NCI-H82 (cell line): ENCODE measurements around the gene THTPA.
"Not testable (repeated sequence)": the region's sequence is repeated elsewhere in the genome, so short reads cannot be mapped to it uniquely, and the experiment has no call there.

Experiments
- DNase-seq: peaks from one replicate; lab custom pipeline; 2025; lab: John Stamatoyannopoulos, UW

Gene THTPA

GRCh38 chr14:23533652-23534435, 22.2 kb upstream of the THTPA start:
- DNase-seq: no peak

DNA sequence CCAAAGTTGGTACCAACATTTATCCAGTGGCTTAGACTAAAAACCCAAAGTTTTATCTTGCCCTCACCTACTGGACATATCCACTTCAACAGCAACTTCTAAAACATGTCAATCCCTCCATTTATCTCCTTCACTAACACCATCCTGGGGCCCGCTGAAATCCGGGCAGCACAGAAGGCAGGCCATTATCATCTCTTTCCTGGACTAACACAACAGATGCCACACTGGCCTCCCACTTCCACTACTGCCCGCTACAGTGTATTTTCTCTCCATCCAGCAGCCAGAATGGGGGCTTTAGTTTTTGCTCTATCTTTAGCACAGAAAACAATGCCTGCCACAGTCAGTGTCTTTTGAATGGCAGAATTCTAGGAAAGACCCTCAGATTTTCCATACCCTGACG, 20.1 kb upstream of the THTPA start:
- no peak for DNase-seq

DNA sequence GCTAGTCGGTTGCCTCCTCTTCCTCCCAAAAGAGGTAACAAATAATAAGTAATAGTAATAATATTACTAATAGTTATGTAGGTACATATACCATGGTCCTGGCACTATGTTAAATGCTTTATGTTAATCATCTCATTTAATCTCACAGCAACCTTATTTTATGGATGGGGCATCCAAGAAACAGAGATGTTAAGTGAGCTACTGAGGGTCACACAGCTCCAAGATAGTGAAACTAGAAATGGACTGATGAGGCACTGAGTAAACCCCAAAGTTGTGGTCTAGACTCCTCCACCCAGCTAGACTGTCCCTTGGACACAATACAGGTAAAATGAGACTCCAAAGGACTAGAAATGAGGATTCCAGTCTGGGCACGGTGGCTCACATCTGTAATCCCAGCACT, 19.6 kb upstream of the THTPA start:
- DNase-seq: no peak

- not testable (repeated sequence) for DNase-seq
Measured at GRCh38 chr14:23536906-23537305, 19.2 kb upstream of the THTPA start.

- peak; percentile 75 for DNase-seq
Measured at GRCh38 chr14:23537351-23538049, 18.6 kb upstream of the THTPA start.

GRCh38 chr14:23538050-23538718, 17.9 kb upstream of the THTPA start:
- DNase-seq: no peak

- DNase-seq: peak; percentile 75
Measured at GRCh38 chr14:23538785-23539184, 17.3 kb upstream of the THTPA start.

DNA sequence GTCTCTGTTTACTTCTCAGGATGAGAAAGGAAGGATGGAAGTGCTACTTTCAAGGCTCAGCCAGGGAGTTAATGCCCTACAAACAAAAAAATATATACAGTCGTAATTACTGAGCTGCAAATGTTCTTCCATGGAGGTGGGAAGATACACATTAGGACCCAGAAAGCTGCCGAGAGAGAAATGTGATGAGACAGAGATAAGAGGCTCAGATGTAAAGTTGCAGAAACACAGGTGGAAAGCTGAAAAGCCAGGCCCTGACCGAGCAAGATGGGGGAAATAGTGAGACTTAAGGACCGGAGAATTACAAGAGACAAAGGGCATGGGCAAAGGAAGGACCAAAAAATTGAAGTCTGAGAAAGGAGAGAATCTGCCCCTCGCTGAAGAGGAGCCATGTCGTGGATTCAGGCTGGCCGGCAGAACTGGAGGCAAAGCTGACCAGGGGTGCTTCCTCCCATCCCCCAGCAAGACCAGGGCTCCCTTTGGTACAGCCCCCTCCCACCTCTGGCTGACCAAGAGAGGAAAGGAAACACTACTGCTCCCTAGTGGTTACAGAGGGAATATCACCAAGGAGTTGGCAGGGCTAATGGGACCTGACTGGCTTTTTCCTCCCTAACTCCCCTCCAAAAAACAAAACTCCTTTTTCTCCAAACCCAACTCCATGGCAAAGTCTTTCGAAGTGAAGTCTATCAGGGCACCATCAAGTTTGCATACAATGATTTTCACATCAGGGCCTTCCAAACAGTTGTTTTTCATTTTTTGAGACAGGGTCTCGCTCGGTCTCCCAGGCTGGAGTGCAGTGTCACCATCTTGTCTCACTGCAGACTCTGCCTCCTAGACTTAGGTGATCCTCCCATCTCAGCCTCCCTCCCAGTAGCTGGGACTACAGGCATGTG, 16.6 kb upstream of the THTPA start:
- DNase-seq: peak; percentile 75

- DNase-seq: no peak
Measured at GRCh38 chr14:23540141-23540469, 16.0 kb upstream of the THTPA start.

DNA sequence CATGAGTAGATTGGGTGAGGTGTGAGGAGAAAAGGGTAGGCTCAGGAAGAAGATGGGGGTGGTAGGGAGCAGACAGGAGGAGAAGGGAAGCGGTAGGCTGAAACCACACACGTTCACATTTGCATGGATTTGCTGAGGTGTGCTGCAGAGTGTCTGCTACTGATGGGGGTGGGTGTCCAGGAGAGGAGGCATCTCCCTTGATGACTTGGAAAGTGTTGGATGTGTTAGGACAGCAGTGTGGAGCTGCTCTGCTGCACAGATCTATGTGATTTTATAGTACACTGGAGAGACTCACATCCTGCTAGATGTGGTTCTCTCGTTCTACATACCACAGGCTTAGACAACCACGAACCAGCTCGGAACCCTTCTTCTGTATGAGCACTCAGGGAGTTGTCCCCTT, 13.8 kb upstream of the THTPA start:
- DNase-seq: no peak

- DNase-seq: no peak
Measured at GRCh38 chr14:23543403-23543802, 12.7 kb upstream of the THTPA start.

GRCh38 chr14:23544511-23545447, 11.3 kb upstream of the THTPA start:
- peak; percentile 96 for DNase-seq

GRCh38 chr14:23545740-23546365, 10.2 kb upstream of the THTPA start:
- DNase-seq: no peak

GRCh38 chr14:23546450-23547035, 9.5 kb upstream of the THTPA start:
- DNase-seq: no peak

- no peak for DNase-seq
Measured at GRCh38 chr14:23547924-23548323, 8.1 kb upstream of the THTPA start.

GRCh38 chr14:23548351-23549318, 7.4 kb upstream of the THTPA start:
- DNase-seq: no peak

GRCh38 chr14:23550131-23550811, 5.8 kb upstream of the THTPA start:
- no peak for DNase-seq

DNA sequence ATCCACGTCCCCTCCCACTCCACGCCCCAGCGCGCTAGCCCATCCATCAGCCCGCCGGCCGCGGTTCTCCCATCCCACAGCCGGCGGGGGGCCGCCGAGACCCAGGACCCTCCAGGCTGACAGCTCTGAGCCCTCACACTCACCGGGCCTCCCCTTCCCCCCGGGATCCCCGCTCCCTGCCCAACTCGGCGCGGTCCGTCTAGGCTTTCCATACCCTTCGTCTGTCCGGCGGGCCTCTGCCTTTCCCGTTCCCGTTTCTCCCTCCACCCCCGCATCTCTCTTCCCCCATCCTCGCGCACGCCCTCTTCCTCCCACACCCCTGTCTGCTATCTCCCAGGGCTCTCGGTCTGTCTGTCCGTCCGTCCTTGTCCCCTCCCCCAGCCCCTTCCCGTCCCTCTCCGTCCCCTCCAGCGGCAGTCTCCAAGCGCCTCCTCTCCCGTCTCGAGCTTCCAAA, 5.2 kb upstream of the THTPA start:
- DNase-seq: peak; percentile 58
